Activated CD8-positive, alpha-beta memory T cell treated with anti-CD3 and anti-CD28 coated beads for 4 hours (primary cell): ENCODE measurements around the gene CUX1.
"Not testable (repeated sequence)": the region's sequence is repeated elsewhere in the genome, so short reads cannot be mapped to it uniquely, and the experiment has no call there.

Experiments
- DNase-seq, 2 donors: peaks; one replicate each; pipeline ENCODE4 v3.0.0-alpha.2; 2020; ENCODE audit warnings: low read depth in 2 of 2

Gene CUX1

GRCh38 chr7:101984133-101984879, 166.9 kb downstream of the CUX1 start:
- DNase-seq, result no peak

- DNase-seq, result no peak
These were observed 167.9 kb downstream of the CUX1 start for GRCh38 chr7:101985057-101985902.

- DNase-seq, result no peak
These were observed 168.7 kb downstream of the CUX1 start for GRCh38 chr7:101985903-101986734.

DNA sequence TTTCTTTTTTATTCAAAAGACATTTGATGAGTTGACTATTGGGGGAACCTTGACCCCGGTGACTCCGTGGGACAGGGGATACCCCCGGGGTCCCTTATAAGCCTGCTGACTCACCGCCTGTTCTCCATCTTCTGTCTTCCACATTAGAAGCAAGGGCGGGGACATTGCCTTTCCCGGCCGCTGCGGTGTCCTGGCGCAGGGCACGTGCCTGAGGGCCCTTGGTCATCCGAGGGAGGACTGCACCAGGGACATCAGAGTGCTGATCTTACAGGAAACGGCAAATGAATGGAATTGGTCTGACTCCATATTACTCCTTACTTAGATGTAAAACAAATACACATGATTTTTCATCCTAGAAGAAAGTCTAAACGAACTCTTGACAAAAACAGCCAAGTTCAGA, 170.1 kb downstream of the CUX1 start:
- no peak for DNase-seq

DNA sequence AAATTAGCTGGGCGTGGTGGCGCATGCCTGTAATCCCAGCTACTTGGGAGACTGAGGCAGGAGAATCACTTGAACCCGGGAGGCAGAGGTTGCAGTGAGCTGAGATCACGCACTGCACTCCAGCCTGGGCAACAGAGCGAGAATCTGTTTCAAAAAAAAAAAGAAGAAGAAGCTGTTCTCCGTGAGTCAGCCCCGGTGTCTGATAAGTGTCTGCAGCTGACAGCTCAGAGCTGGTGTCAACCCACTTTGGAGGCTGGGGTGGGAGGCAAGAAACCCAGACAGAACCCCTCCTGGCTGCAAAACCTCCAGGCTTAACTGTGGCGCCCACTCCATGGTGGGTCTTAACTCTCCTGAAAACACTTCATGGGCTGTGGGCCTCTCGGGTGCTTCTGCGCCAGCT, 170.6 kb downstream of the CUX1 start:
- DNase-seq, result not testable (repeated sequence)

- DNase-seq, result no peak
These were observed 171.1 kb downstream of the CUX1 start for GRCh38 chr7:101988513-101988912.

DNA sequence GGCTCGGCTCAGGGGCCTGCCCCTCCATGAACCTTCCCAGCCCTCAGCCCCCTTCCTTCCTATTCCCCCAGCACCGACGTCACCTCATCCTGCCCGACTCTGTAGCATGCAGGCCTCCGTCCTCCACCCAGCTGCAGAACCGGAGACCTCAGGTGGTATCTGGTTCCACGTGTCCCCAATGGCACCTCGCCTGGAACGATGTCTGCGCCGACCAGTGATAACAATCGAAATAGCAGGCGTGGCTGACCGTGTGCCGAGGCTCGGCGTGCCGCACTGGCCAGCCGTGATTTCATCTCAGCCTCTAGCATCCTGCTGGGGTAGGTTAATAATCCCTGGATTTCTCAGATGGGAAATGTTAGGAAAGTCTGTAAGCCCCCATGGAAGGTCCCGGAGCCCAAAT, 171.7 kb downstream of the CUX1 start:
- no peak for DNase-seq

GRCh38 chr7:101990811-101991418, 173.5 kb downstream of the CUX1 start:
- DNase-seq, result no peak

GRCh38 chr7:101991860-101992259, 174.4 kb downstream of the CUX1 start:
- DNase-seq, result no peak

DNA sequence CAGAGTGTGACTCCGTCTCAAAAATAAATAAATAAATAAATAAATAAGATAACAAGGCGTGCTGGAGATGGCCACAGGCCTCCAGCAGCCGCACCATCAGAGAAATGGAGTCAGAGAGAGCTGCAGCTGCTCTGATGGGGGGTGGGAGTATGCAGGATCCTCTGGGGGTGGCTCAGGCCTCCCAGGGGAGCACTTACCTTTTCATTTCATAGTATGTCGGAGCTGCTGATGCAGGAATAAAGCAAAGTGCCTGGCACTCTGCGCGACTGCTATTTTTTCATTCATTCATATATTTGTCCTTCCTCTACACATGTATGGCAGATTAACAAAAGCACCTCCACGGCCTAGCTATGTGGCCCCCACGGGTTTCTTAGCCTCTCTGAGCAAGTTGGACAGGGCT, 175.9 kb downstream of the CUX1 start:
- no peak for DNase-seq

- no peak for DNase-seq
These were observed 177.7 kb downstream of the CUX1 start for GRCh38 chr7:101995121-101995520.

GRCh38 chr7:101996131-101996691, 178.8 kb downstream of the CUX1 start:
- no peak for DNase-seq

GRCh38 chr7:101996876-101997275, 179.4 kb downstream of the CUX1 start:
- DNase-seq, result no peak

- DNase-seq, result no peak
These were observed 180.8 kb downstream of the CUX1 start for GRCh38 chr7:101998029-101998905.

- no peak for DNase-seq
These were observed 181.4 kb downstream of the CUX1 start for GRCh38 chr7:101998906-101999240.

- no peak for DNase-seq
These were observed 182.0 kb downstream of the CUX1 start for GRCh38 chr7:101999393-101999792.

GRCh38 chr7:102000123-102000522, 182.7 kb downstream of the CUX1 start:
- no peak for DNase-seq

DNA sequence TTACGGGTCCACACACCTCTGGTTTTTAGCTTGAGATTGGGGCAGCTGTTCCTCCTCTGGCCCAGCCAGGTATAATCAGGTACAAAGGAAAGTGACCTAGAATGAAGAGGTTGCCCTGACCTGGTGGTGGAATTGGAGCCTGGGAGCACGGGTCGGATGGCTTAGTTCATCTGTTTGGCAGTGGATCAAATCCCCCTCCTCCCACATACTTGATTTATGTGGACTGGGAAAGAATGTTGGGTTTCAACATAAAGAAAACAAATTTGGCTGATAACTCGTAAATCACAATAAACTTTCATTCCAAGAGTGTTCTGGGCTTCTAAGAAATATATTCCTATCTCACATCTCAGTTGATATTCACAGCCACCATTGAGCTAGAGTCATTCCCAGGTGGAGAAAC, 186.8 kb downstream of the CUX1 start:
- DNase-seq, result no peak

GRCh38 chr7:102004848-102005247, 187.4 kb downstream of the CUX1 start:
- no peak for DNase-seq

GRCh38 chr7:102005933-102006480, 188.6 kb downstream of the CUX1 start:
- DNase-seq, result no peak
